Astrocyte (in vitro differentiated cells and primary cell): ENCODE results near the gene FHL1. TPM values are rescaled to one million over a fixed set of nuclear protein-coding genes. Genes with fewer than 3 reads are reported as not detected.
"Not testable (repeated sequence)": the region's sequence is repeated elsewhere in the genome, so short reads cannot be mapped to it uniquely, and the experiment has no call there.

Experiments
- DNase-seq: peaks from one replicate; pipeline ENCODE4 v3.0.0-alpha.2; 2010; ENCODE audit warnings: low read depth
- FAIRE-seq: peaks from 2 replicates; lab custom pipeline; 2011; peaks lifted over from hg19 to GRCh38; lab: Jason Lieb, UNC
- H2AFZ ChIP-seq: 2 replicates; pipeline ENCODE4 v1.6.0; 2012; ENCODE audit warnings: low read depth, low read length, inconsistent platforms
- H3K27ac ChIP-seq: 2 replicates; pipeline ENCODE4 v1.5.1; 2011; ENCODE audit warnings: low read depth, low read length, inconsistent platforms
- H3K27me3 ChIP-seq: 2 replicates; pipeline ENCODE4 v1.6.0; 2011; ENCODE audit warnings: low read length, inconsistent platforms; ENCODE audit not compliant: insufficient read depth
- H3K36me3 ChIP-seq: 2 replicates; pipeline ENCODE4 v1.5.1; 2011; ENCODE audit warnings: low read length, inconsistent platforms; ENCODE audit not compliant: insufficient read depth
- H3K4me1 ChIP-seq: 2 replicates; pipeline ENCODE4 v1.5.1; 2011; ENCODE audit warnings: low read length, inconsistent platforms; ENCODE audit not compliant: insufficient read depth
- H3K4me2 ChIP-seq: 2 replicates; pipeline ENCODE4 v1.6.0; 2012; ENCODE audit warnings: low read length, inconsistent platforms
- H3K4me3 ChIP-seq: 2 replicates; pipeline ENCODE4 v1.5.1; 2011; ENCODE audit warnings: low read depth, mild to moderate bottlenecking, low read length, inconsistent platforms; ENCODE audit not compliant: insufficient read depth
- H3K79me2 ChIP-seq: 2 replicates; pipeline ENCODE4 v1.6.0; 2012; ENCODE audit warnings: mild to moderate bottlenecking, low read length, inconsistent platforms; ENCODE audit not compliant: insufficient read depth
- H3K9ac ChIP-seq: 2 replicates; pipeline ENCODE4 v1.6.0; 2012; ENCODE audit warnings: mild to moderate bottlenecking, low read length, inconsistent platforms
- H3K9me3 ChIP-seq: 2 replicates; pipeline ENCODE4 v1.5.1; 2012; ENCODE audit warnings: low read depth, mild to moderate bottlenecking, low read length, inconsistent platforms; ENCODE audit not compliant: insufficient read depth
- H4K20me1 ChIP-seq: 2 replicates; pipeline ENCODE4 v1.6.0; 2012; ENCODE audit warnings: low read length, inconsistent platforms; ENCODE audit not compliant: insufficient read depth
- H3K27ac Mint-ChIP-seq: one replicate; pipeline ENCODE4 v1.8.0; 2021; ENCODE audit warnings: mild to moderate bottlenecking, mixed read lengths; ENCODE audit not compliant: unreplicated experiment
- H3K27me3 Mint-ChIP-seq: one replicate; pipeline ENCODE4 v1.8.0; 2021; ENCODE audit warnings: low read depth, mixed read lengths; ENCODE audit not compliant: unreplicated experiment
- H3K36me3 Mint-ChIP-seq: one replicate; pipeline ENCODE4 v1.8.0; 2021; ENCODE audit warnings: low read depth, mixed read lengths; ENCODE audit not compliant: unreplicated experiment
- H3K4me1 Mint-ChIP-seq: one replicate; pipeline ENCODE4 v1.8.0; 2021; ENCODE audit warnings: low read depth, mixed read lengths; ENCODE audit not compliant: unreplicated experiment
- H3K4me3 Mint-ChIP-seq: one replicate; pipeline ENCODE4 v1.8.0; 2021; ENCODE audit warnings: mild to moderate bottlenecking, moderate library complexity, mixed read lengths; ENCODE audit not compliant: unreplicated experiment
- H3K9me3 Mint-ChIP-seq: one replicate; pipeline ENCODE4 v1.8.0; 2021; ENCODE audit warnings: mild to moderate bottlenecking, mixed read lengths; ENCODE audit not compliant: unreplicated experiment
- CTCF ChIP-seq: IDR thresholded peaks from 2 replicates; pipeline ENCODE4 v1.5.1; 2011; ENCODE audit warnings: low read depth, mild to moderate bottlenecking, inconsistent platforms, low read length, moderate library complexity; ENCODE audit not compliant: insufficient read depth
- EZH2 ChIP-seq: IDR thresholded peaks from 2 replicates; pipeline ENCODE4 v1.6.1; 2012; ENCODE audit warnings: mild to moderate bottlenecking, low read length, inconsistent platforms; ENCODE audit not compliant: insufficient read depth
- total RNA-seq: library from RNA; stranded (reverse); gene quantifications from 2 replicates; pipeline ENCODE4 v1.2.1, GENCODE V29; 2021

FHL1 gene
- total RNA-seq, 1 donor from 2014 or later, result 115 TPM

GRCh38 chrX:136163689-136164088, 16.4 kb downstream of the FHL1 start:
- Histone ChIP-seq H2AFZ (no peak overlapping the region), H3K4me3 (no peak overlapping the region), H3K9ac (peak overlapping the region; percentile 64), H3K4me2 (peak overlapping the region; percentile 59), H4K20me1 (no peaks in the 10 kb centered on the region), H3K27ac (peak overlapping the region; percentile 81), H3K9me3 (no peaks in the 10 kb centered on the region), H3K36me3 (no peaks in the 10 kb centered on the region), H3K27me3 (no peaks in the 10 kb centered on the region), H3K4me1 (peaks cover 23% of the 10 kb centered on the region), H3K79me2 (peaks cover 44% of the 10 kb centered on the region)
- H3K9me3 Mint-ChIP-seq, result no peaks in the 10 kb centered on the region
- no peaks in the 10 kb centered on the region for H3K27me3 Mint-ChIP-seq
- H3K4me1 Mint-ChIP-seq, result peaks cover 19% of the 10 kb centered on the region
- TF ChIP-seq CTCF (no peak), EZH2 (no peak)
- peak overlapping the region; percentile 95 for H3K27ac Mint-ChIP-seq
- FAIRE-seq, result peak; percentile 85
- DNase-seq, result peak; percentile 62
- no peaks in the 10 kb centered on the region for H3K36me3 Mint-ChIP-seq
- H3K4me3 Mint-ChIP-seq, result peak overlapping the region; percentile 28

- no peak overlapping the region for H3K4me2 ChIP-seq
- Mint-ChIP-seq H3K9me3 (no peaks in the 10 kb centered on the region), H3K4me1 (peaks cover 28% of the 10 kb centered on the region), H3K36me3 (no peaks in the 10 kb centered on the region), H3K27ac (no peak overlapping the region), H3K4me3 (no peak overlapping the region), H3K27me3 (no peaks in the 10 kb centered on the region)
- no peaks in the 10 kb centered on the region for H3K9me3 ChIP-seq
- H3K9ac ChIP-seq, result no peak overlapping the region
- H3K27me3 ChIP-seq, result no peaks in the 10 kb centered on the region
- no peak overlapping the region for H3K4me3 ChIP-seq
- no peaks in the 10 kb centered on the region for H4K20me1 ChIP-seq
- H3K4me1 ChIP-seq, result peaks cover 36% of the 10 kb centered on the region
- no peak for DNase-seq
- FAIRE-seq, result peak; percentile 37
- H2AFZ ChIP-seq, result no peak overlapping the region
- H3K36me3 ChIP-seq, result no peaks in the 10 kb centered on the region
- peaks cover 33% of the 10 kb centered on the region for H3K79me2 ChIP-seq
- TF ChIP-seq EZH2 (no peak), CTCF (no peak)
- H3K27ac ChIP-seq, result peak overlapping the region; percentile 19
These were observed 18.1 kb downstream of the FHL1 start for GRCh38 chrX:136165406-136165805.

- Histone ChIP-seq H3K9me3 (no peaks in the 10 kb centered on the region), H3K4me1 (peaks cover 40% of the 10 kb centered on the region), H3K27me3 (no peaks in the 10 kb centered on the region), H3K4me3 (no peak overlapping the region), H2AFZ (no peak overlapping the region), H3K79me2 (peaks cover 28% of the 10 kb centered on the region), H3K4me2 (peak overlapping the region; percentile 26), H3K36me3 (no peaks in the 10 kb centered on the region), H3K9ac (peak overlapping the region; percentile 17), H4K20me1 (no peaks in the 10 kb centered on the region), H3K27ac (peak overlapping the region; percentile 16)
- Mint-ChIP-seq H3K4me3 (no peak overlapping the region), H3K27me3 (no peaks in the 10 kb centered on the region), H3K27ac (peak overlapping the region; percentile 27), H3K36me3 (no peaks in the 10 kb centered on the region), H3K4me1 (peaks cover 31% of the 10 kb centered on the region), H3K9me3 (no peaks in the 10 kb centered on the region)
- peak; percentile 94 for FAIRE-seq
- TF ChIP-seq EZH2 (no peak), CTCF (no peak)
- peak; percentile 12 for DNase-seq
These were observed 19.0 kb downstream of the FHL1 start for GRCh38 chrX:136166221-136166855.

GRCh38 chrX:136167989-136168388, 20.7 kb downstream of the FHL1 start:
- H2AFZ ChIP-seq, H3K4me3 ChIP-seq, H3K27me3 ChIP-seq, DNase-seq, H4K20me1 ChIP-seq, H3K9ac ChIP-seq, H3K9me3 Mint-ChIP-seq, H3K4me2 ChIP-seq, H3K4me3 Mint-ChIP-seq, H3K27me3 Mint-ChIP-seq, FAIRE-seq, H3K9me3 ChIP-seq, H3K36me3 ChIP-seq, H3K36me3 Mint-ChIP-seq, H3K27ac ChIP-seq: not testable (repeated sequence)
- Histone ChIP-seq H3K4me1 (peaks cover 39% of the 10 kb centered on the region), H3K79me2 (peaks cover 28% of the 10 kb centered on the region)
- H3K4me1 Mint-ChIP-seq, result peaks cover 28% of the 10 kb centered on the region
- peak overlapping the region; percentile 55 for H3K27ac Mint-ChIP-seq
